Heart right ventricle (tissue), 16 donors: Measurements from ENCODE around the gene MKI67. TPM values are rescaled to one million over a fixed set of nuclear protein-coding genes. Genes with fewer than 3 reads are reported as not detected.

Experiments
- ATAC-seq, 8 donors: fragments of 200-7000 bp; cut with Tn5 transposase; one replicate each; pipeline ENCODE4 v1.9.1; 2020; ENCODE audit warnings: mild to moderate bottlenecking in 8 of 8, moderate library complexity in 8 of 8, moderate number of reproducible peaks in 1 of 8
- DNase-seq, 2 donors: peaks; one replicate each; pipeline ENCODE4 v3.0.0-alpha.2; 2020
- H3K27ac ChIP-seq, 10 donors: fragments of 200-600 bp; sonication (generic) in 2 of 10; one replicate each; pipeline versions ENCODE4 v1.5.0 to v1.8.0; 2020 to 2022; ENCODE audit warnings: mild to moderate bottlenecking in 3 of 10
- H3K27me3 ChIP-seq, 7 donors: fragments of 200-600 bp; one replicate each; pipeline ENCODE4 v1.8.0; 2021 to 2022; ENCODE audit warnings: mild to moderate bottlenecking in 2 of 7
- H3K36me3 ChIP-seq, 9 donors: fragments of 200-600 bp; sonication (generic) in 1 of 9; one replicate each; pipeline versions ENCODE4 v1.5.0 to v1.8.0; 2020 to 2022; ENCODE audit warnings: mild to moderate bottlenecking in 2 of 9
- H3K4me1 ChIP-seq, 9 donors: fragments of 200-600 bp; sonication (generic) in 1 of 9; one replicate each; pipeline versions ENCODE4 v1.5.0 to v1.8.0; 2020 to 2022; ENCODE audit warnings: mild to moderate bottlenecking in 4 of 9
- H3K4me3 ChIP-seq, 10 donors: fragments of 200-600 bp; sonication (generic) in 2 of 10; one replicate each; pipeline versions ENCODE4 v1.5.0 to v1.8.0; 2020 to 2022; ENCODE audit warnings: mild to moderate bottlenecking in 7 of 10, moderate library complexity in 2 of 10
- H3K9me3 ChIP-seq, 11 donors: fragments of 200-600 bp in 10 of 11; sonication (generic) in 2 of 11; one replicate each; pipeline versions ENCODE4 v1.5.0 to v1.8.0; 2013 to 2022; ENCODE audit warnings: mild to moderate bottlenecking in 2 of 11, control low read depth in 1 of 11, moderate library complexity in 1 of 11
- WGBS, 2 donors: extraction: QIAGEN DNeasy Blood & Tissue Kit; methylation state at CpG; one replicate each; pipeline ENCODE4 v1.1.7; 2013; ENCODE audit warnings: inconsistent platforms in 1 of 2; 5-methylcytosine and 5-hydroxymethylcytosine counted together
- intact Hi-C, 10 donors: fragments of 100-400 bp; cut with DNase I; formaldehyde crosslinking; loops; one replicate each; pipeline versions ENCODE4 v1.11.1 to v1.14.2; 2022
- long read RNA-seq, 3 donors: library from polyadenylated mRNA; unstranded; transcript quantifications; one replicate each; pipeline ENCODE4 v2.0.0, GENCODE V29; 2020 to 2021
- polyA plus RNA-seq, 2 donors: library from polyadenylated mRNA; stranded (reverse); fragments of 200-250 nt; gene quantifications; one replicate each; pipeline ENCODE4 v1.2.3, GENCODE V29; 2013
- total RNA-seq, 10 donors: library from RNA; stranded (reverse); fragmentation: NEBNext Ultra II Directional in 3 of 10; extraction: Animal tissue kit (Norgen Biotek cat#: 25700) in 3 of 10; gene quantifications; one replicate each; pipeline versions ENCODE4 v1.2.1 to v1.2.4, GENCODE V29; 2021 to 2023
- TF ChIP-seq, protein P1 (sequence below), 9 donors: fragments of 200-600 bp; sonication (generic) in 2 of 9; IDR thresholded peaks; one replicate each; pipeline versions ENCODE4 v1.5.0 to v1.8.0; 2021 to 2022; ENCODE audit warnings: antibody characterized with exemption in 9 of 9, mild to moderate bottlenecking in 5 of 9, moderate library complexity in 1 of 9
- donor health status: Arrhythmogenic right ventricular cardiomyopathy.
- donor health status: ischemic (EF 13 %, LVEDD 7.1; RV severe dilation, severe dysfunction).
- donor health status: healthy with polysubstance abuse.
- donor health status: DM: no; HTN: yes; CAD: no.
- donor health status: DM: no; HTN: no; CAD: no.
- donor health status: ischemic (EF 25% LVEDD 6.9; RV normal size, moderate dysfunction).
- donor health status: ischemic (EF 25% LVEDD 5.7; RV mildly dilated, moderate dysfunction).
- donor health status: healthy.
- donor health status: DM: yes; HTN: yes; CAD: no.
- donor health status: Ischemic cardiomyopathy.
- donor health status: ischemic (EF 35%, LVEDD 5.7; RV mildly dilated, moderate dysfunction).
- donor health status: nonischemic (EF 11% LVEDD 7.7; RV severe dilation, severe dysfunction).
- donor health status: DM: yes; HTN: yes; CAD: no.
- donor health status: PGD.
- donor health status: ischemic (EF 29% LVEDD 5.4; RV normal size, mild dysfunction).
- donor health status: nonischemic (EF 23%, LVEDD 6.1; RV moderate dilation, normal function).

The MKI67 gene, protein sequence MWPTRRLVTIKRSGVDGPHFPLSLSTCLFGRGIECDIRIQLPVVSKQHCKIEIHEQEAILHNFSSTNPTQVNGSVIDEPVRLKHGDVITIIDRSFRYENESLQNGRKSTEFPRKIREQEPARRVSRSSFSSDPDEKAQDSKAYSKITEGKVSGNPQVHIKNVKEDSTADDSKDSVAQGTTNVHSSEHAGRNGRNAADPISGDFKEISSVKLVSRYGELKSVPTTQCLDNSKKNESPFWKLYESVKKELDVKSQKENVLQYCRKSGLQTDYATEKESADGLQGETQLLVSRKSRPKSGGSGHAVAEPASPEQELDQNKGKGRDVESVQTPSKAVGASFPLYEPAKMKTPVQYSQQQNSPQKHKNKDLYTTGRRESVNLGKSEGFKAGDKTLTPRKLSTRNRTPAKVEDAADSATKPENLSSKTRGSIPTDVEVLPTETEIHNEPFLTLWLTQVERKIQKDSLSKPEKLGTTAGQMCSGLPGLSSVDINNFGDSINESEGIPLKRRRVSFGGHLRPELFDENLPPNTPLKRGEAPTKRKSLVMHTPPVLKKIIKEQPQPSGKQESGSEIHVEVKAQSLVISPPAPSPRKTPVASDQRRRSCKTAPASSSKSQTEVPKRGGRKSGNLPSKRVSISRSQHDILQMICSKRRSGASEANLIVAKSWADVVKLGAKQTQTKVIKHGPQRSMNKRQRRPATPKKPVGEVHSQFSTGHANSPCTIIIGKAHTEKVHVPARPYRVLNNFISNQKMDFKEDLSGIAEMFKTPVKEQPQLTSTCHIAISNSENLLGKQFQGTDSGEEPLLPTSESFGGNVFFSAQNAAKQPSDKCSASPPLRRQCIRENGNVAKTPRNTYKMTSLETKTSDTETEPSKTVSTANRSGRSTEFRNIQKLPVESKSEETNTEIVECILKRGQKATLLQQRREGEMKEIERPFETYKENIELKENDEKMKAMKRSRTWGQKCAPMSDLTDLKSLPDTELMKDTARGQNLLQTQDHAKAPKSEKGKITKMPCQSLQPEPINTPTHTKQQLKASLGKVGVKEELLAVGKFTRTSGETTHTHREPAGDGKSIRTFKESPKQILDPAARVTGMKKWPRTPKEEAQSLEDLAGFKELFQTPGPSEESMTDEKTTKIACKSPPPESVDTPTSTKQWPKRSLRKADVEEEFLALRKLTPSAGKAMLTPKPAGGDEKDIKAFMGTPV (N-terminal part only)
- total RNA-seq, result 10 to 100 TPM in 1 of 10 donors, 1 to 10 TPM in 4, under 1 TPM in 5; 0.28 to 19.1 (median 0.72) TPM
- under 1 TPM; 0.09 to 0.15 TPM for polyA plus RNA-seq
- long read RNA-seq, donor 1, partial matches to known transcripts, result 2 of 3 reads
- long read RNA-seq, donor 1, other reads (novel, unspliced or antisense), result 1 of 3 reads
- long read RNA-seq, donor 2, result 0 reads
- long read RNA-seq, donor 3, result 0 reads

- Histone ChIP-seq H3K4me1 (peaks cover 6 to 31% (median 17%) of the 10 kb centered on the region in 9 donors), H3K36me3 (peaks cover 0 to 11% (median 0%) of the 10 kb centered on the region in 9 donors), H3K27ac (peak within 1 kb of the TSS in 1 of 10 donors; percentile 68), H3K9me3 (no peaks in the 10 kb centered on the region), H3K4me3 (peak within 1 kb of the TSS; percentile 26 to 83 (median 65)), H3K27me3 (peaks cover 0 to 47% (median 37%) of the 10 kb centered on the region in 7 donors)
- peak; percentile 91 to 96 (median 95) for ATAC-seq
- TF ChIP-seq, protein P1, sequence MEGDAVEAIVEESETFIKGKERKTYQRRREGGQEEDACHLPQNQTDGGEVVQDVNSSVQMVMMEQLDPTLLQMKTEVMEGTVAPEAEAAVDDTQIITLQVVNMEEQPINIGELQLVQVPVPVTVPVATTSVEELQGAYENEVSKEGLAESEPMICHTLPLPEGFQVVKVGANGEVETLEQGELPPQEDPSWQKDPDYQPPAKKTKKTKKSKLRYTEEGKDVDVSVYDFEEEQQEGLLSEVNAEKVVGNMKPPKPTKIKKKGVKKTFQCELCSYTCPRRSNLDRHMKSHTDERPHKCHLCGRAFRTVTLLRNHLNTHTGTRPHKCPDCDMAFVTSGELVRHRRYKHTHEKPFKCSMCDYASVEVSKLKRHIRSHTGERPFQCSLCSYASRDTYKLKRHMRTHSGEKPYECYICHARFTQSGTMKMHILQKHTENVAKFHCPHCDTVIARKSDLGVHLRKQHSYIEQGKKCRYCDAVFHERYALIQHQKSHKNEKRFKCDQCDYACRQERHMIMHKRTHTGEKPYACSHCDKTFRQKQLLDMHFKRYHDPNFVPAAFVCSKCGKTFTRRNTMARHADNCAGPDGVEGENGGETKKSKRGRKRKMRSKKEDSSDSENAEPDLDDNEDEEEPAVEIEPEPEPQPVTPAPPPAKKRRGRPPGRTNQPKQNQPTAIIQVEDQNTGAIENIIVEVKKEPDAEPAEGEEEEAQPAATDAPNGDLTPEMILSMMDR (IDR thresholded peaks at IDR 0.05), result no peak
- WGBS, 2 donors, result 0% methylated on average over 91 to 95 of the region's 95 CpGs
- DNase-seq, result peak; percentile 79 to 86
- intact Hi-C loops, result no loop called here
These were observed at the start of gene MKI67 for GRCh38 chr10:128125944-128126764. TSS of gene MKI67 (minus strand) at chr10:128126423. CDS start at chr10:128125667, 756 bp downstream.

GRCh38 chr10:128174581-128175559 lies 48.6 kb upstream of the MKI67 start:
- ATAC-seq (no peak), DNase-seq (no peak)
- peaks cover 0 to 23% (median 11%) of the 10 kb centered on the region in 7 donors for H3K27me3 ChIP-seq
- WGBS, 2 donors, result 81 to 85% methylated on average over 4 of the region's 4 CpGs
- H3K9me3 ChIP-seq, result peaks cover 0 to 43% (median 9%) of the 10 kb centered on the region in 11 donors
- H3K4me3 ChIP-seq, result no peak overlapping the region
- no peak overlapping the region for H3K27ac ChIP-seq
- intact Hi-C loops, result no loop called here
- no peaks in the 10 kb centered on the region for H3K4me1 ChIP-seq
- H3K36me3 ChIP-seq, result no peaks in the 10 kb centered on the region
- TF ChIP-seq, protein P1 (IDR thresholded peaks at IDR 0.05), result no peak

GRCh38 chr10:128173386-128173785 lies 47.2 kb upstream of the MKI67 start:
- 46 to 64% methylated on average over 1 of the region's 1 CpG for WGBS, 2 donors
- DNase-seq, result no peak

More at GRCh38 chr10:128173386-128173785, 47.2 kb upstream of the MKI67 start:
- peaks cover 0 to 27% (median 16%) of the 10 kb centered on the region in 7 donors for H3K27me3 ChIP-seq
- H3K27ac ChIP-seq, result no peak overlapping the region
- H3K9me3 ChIP-seq, result peaks cover 0 to 43% (median 9%) of the 10 kb centered on the region in 11 donors
- intact Hi-C loops, result no loop called here
- ATAC-seq, result no peak
- no peaks in the 10 kb centered on the region for H3K36me3 ChIP-seq
- no peaks in the 10 kb centered on the region for H3K4me1 ChIP-seq
- TF ChIP-seq, protein P1 (IDR thresholded peaks at IDR 0.05), result no peak
- no peak overlapping the region for H3K4me3 ChIP-seq
